Measurements from ENCODE around the gene CEP112.

DNA sequence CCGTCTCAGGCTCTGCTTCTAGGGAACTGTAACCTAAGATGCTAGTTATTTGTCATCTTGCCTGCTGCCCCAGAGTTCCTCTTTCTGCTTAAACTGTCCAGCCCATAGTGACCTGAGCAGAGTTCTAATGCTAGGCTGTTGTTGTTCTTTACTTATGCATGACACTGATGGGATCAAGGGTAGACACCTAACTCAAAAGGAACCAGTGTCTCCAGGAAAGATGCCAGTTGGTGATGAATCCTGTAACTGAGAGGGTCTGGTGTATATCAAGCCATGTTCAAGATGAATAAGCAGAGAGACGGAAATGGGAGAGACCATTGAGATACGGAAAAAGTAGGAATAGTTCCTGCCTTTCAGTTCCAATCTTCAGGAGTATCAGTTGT, 23.6 kb upstream of the CEP112 start:
- TF ChIP-seq, protein P1, sequence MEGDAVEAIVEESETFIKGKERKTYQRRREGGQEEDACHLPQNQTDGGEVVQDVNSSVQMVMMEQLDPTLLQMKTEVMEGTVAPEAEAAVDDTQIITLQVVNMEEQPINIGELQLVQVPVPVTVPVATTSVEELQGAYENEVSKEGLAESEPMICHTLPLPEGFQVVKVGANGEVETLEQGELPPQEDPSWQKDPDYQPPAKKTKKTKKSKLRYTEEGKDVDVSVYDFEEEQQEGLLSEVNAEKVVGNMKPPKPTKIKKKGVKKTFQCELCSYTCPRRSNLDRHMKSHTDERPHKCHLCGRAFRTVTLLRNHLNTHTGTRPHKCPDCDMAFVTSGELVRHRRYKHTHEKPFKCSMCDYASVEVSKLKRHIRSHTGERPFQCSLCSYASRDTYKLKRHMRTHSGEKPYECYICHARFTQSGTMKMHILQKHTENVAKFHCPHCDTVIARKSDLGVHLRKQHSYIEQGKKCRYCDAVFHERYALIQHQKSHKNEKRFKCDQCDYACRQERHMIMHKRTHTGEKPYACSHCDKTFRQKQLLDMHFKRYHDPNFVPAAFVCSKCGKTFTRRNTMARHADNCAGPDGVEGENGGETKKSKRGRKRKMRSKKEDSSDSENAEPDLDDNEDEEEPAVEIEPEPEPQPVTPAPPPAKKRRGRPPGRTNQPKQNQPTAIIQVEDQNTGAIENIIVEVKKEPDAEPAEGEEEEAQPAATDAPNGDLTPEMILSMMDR (IDR thresholded peaks at IDR 0.05): no peak
- TF ChIP-seq POLR2A (IDR thresholded peaks at IDR 0.05): no peak
